D721Med (cell line): ENCODE data around the gene PLAGL2.

Experiments
- DNase-seq: peaks from one replicate; pipeline ENCODE4 v3.0.0; 2011; ENCODE audit warnings: low spot score; ENCODE audit not compliant: insufficient read length
- FAIRE-seq: peaks from 2 replicates; lab custom pipeline; 2011; peaks lifted over from hg19 to GRCh38; lab: Jason Lieb, UNC
- TF ChIP-seq, protein P1 (sequence below): IDR thresholded peaks from 2 replicates; pipeline ENCODE4 v1.5.1; 2012; ENCODE audit warnings: mild to moderate bottlenecking, control low read depth; ENCODE audit not compliant: insufficient read depth; ENCODE audit errors: missing control alignments

The PLAGL2 gene

DNA sequence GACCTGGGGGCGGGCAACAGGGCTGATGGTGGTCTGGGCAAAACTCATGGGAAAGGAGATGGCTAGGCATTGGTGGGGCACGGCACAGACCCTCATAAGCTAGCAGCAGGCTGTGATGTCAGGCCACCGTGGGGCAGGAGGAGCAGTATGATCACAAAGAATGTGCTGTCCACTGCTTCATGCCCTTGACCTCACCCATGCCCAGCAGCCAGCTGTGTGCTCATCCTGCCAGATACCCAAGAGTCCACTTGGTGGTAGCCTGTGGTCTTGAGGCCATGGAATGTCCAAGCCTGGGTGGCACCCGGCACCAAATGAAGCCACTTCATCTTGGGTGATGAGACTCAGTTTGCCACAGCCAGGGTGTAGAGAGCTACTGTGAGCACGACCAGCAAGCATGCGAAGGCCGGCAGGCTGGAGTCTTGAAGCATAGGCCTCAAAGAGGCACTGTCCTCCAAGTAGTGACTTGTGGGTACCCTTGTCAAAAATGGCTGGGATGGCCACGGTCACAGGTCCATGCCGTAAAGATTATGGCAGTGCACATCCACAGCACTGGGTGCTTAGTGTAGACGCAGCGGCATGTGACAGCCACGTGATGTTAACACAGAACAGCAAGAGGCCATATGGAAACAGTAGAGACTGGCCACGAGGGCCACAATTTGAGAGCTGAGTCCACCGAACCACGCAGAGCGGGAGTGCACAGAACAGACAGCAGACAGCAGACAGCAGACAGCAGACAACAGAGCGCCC is 19.0 kb downstream of the PLAGL2 start:
- TF ChIP-seq, protein P1, sequence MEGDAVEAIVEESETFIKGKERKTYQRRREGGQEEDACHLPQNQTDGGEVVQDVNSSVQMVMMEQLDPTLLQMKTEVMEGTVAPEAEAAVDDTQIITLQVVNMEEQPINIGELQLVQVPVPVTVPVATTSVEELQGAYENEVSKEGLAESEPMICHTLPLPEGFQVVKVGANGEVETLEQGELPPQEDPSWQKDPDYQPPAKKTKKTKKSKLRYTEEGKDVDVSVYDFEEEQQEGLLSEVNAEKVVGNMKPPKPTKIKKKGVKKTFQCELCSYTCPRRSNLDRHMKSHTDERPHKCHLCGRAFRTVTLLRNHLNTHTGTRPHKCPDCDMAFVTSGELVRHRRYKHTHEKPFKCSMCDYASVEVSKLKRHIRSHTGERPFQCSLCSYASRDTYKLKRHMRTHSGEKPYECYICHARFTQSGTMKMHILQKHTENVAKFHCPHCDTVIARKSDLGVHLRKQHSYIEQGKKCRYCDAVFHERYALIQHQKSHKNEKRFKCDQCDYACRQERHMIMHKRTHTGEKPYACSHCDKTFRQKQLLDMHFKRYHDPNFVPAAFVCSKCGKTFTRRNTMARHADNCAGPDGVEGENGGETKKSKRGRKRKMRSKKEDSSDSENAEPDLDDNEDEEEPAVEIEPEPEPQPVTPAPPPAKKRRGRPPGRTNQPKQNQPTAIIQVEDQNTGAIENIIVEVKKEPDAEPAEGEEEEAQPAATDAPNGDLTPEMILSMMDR = no peak
- FAIRE-seq (no peak), DNase-seq (no peak)

- FAIRE-seq (no peak), DNase-seq (no peak)
- TF ChIP-seq, protein P1 = no peak
Measured at GRCh38 chr20:32186506-32186905, 21.0 kb downstream of the PLAGL2 start.

- TF ChIP-seq, protein P1 = no peak
- FAIRE-seq (no peak), DNase-seq (no peak)
Measured at GRCh38 chr20:32184961-32185603, 22.5 kb downstream of the PLAGL2 start.

- TF ChIP-seq, protein P1 = no peak
- FAIRE-seq (no peak), DNase-seq (no peak)
Measured at GRCh38 chr20:32183947-32184635, 23.5 kb downstream of the PLAGL2 start.

- TF ChIP-seq, protein P1 = no peak
- DNase-seq = no peak
- FAIRE-seq = no peak
Measured at GRCh38 chr20:32181606-32182005, 25.9 kb downstream of the PLAGL2 start.

- FAIRE-seq (no peak), DNase-seq (no peak)
- TF ChIP-seq, protein P1 = no peak
Measured at GRCh38 chr20:32179934-32180333, 27.6 kb downstream of the PLAGL2 start.
